Measurements from ENCODE around the gene RASL10A.
"Not testable (repeated sequence)": the region's sequence is repeated elsewhere in the genome, so short reads cannot be mapped to it uniquely, and the experiment has no call there.

RASL10A gene

DNA sequence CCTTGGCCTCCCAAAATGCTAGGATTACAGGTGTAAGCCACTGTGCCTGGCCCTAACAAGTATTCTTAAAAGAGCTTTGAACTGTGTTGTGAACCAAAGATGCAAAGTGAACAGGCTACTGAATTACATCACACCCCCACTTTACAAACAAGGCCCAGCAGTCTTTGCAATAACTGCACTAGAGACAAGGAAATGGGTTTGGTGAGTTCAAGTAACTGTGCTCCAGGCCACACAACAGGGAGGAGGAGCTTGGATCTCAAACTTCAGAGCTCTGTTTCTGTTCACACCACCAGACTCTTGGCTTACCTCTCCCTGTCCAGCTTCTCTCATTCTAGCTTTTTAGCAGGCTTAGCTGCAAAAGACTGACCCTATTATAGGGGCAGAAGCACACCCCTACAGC lies 30.4 kb upstream of the RASL10A start:
- no peaks in the 10 kb centered on the region for H3K27me3 ChIP-seq (ENCODE audit: control insufficient read depth, insufficient read depth, low read length)
- H3K27ac ChIP-seq (ENCODE audit: low read length), result no peak overlapping the region
- no peaks in the 10 kb centered on the region for H3K9me3 ChIP-seq (ENCODE audit: control insufficient read depth, low read depth, low read length)
- no peak overlapping the region for H3K4me3 ChIP-seq (ENCODE audit: low read length)
- no peak overlapping the region for H3K9ac ChIP-seq (ENCODE audit: low read length)
- no peaks in the 10 kb centered on the region for H3K4me1 ChIP-seq (ENCODE audit: control insufficient read depth, low read depth, low read length)
- H3K36me3 ChIP-seq (ENCODE audit: control insufficient read depth, low read depth, low read length), result peaks cover 57% of the 10 kb centered on the region

DNA sequence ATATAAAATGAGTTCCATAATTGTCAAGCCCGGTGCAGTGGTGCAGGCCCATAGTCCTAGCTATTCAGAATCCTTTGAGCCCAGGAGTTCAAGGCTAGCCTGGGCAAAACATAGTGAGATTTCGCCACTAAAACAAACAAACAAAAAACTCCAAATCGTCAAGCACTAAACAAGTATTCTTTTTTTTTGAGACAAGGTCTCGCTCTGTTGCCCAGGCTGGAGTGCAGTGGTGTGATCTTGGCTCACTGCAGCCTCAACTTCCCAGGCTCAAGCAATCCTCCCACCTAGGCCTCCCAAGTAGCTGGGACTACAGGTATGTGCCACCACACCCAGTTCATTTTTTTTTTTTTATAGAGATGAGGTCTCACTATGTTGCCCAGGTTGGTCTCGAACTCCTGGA lies 29.4 kb upstream of the RASL10A start:
- not testable (repeated sequence) for H3K9me3 ChIP-seq (ENCODE audit: control insufficient read depth, low read depth, low read length); H3K4me1 ChIP-seq (ENCODE audit: control insufficient read depth, low read depth, low read length); H3K4me3 ChIP-seq (ENCODE audit: low read length); H3K27me3 ChIP-seq (ENCODE audit: control insufficient read depth, insufficient read depth, low read length); H3K9ac ChIP-seq (ENCODE audit: low read length); H3K27ac ChIP-seq (ENCODE audit: low read length)
- H3K36me3 ChIP-seq (ENCODE audit: control insufficient read depth, low read depth, low read length), result peaks cover 58% of the 10 kb centered on the region

DNA sequence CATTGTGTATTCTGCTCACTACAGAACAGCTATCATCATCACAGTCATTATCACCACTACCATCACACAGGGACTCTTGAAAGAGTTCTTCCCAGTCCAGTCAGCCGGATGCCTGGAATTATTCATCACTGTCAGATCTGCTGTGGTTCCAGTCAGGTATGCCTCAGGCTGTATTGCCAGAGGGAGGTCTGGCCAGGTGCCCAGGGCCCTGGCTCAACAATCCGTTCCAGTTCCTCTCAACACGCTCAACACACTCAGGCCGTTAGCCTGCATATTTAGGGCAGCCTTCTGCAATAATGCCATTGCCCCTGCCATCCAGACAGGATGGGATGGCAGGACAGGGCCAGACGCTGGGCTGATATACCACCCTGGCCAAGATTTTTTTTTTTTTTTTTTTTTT lies 28.6 kb upstream of the RASL10A start:
- no peak overlapping the region for H3K4me3 ChIP-seq (ENCODE audit: low read length)
- no peaks in the 10 kb centered on the region for H3K4me1 ChIP-seq (ENCODE audit: control insufficient read depth, low read depth, low read length)
- H3K36me3 ChIP-seq (ENCODE audit: control insufficient read depth, low read depth, low read length), result peaks cover 54% of the 10 kb centered on the region
- H3K27me3 ChIP-seq (ENCODE audit: control insufficient read depth, insufficient read depth, low read length), result no peaks in the 10 kb centered on the region
- no peaks in the 10 kb centered on the region for H3K9me3 ChIP-seq (ENCODE audit: control insufficient read depth, low read depth, low read length)
- H3K27ac ChIP-seq (ENCODE audit: low read length), result no peak overlapping the region
- no peak overlapping the region for H3K9ac ChIP-seq (ENCODE audit: low read length)

DNA sequence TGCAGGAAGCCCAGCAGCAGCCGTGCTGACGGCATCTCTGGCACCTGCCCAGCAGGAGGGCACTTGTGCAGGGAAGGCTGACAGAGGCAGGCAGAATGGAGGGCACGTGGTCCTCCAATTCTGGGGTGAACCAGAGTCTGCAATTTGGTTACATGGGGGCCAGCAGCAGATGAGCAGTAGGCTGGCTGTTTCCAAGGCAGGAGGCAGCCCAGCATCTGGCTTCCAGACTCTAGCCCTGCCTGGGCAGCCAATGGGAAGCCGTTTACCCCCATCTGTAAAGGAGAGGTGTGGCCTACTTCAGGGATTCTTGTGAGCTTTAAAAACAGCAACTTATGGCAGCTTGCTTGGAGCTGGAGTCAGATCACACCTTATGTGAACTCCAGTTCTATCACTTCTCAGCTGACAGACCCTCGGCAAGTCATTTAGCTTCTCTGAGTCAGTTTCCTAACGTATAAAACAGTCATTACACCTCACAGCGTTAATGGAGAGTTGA lies 27.9 kb upstream of the RASL10A start:
- no peak overlapping the region for H3K27ac ChIP-seq (ENCODE audit: low read length)
- no peaks in the 10 kb centered on the region for H3K4me1 ChIP-seq (ENCODE audit: control insufficient read depth, low read depth, low read length)
- no peak overlapping the region for H3K4me3 ChIP-seq (ENCODE audit: low read length)
- H3K36me3 ChIP-seq (ENCODE audit: control insufficient read depth, low read depth, low read length), result peaks cover 53% of the 10 kb centered on the region
- no peaks in the 10 kb centered on the region for H3K27me3 ChIP-seq (ENCODE audit: control insufficient read depth, insufficient read depth, low read length)
- H3K9ac ChIP-seq (ENCODE audit: low read length), result no peak overlapping the region
- H3K9me3 ChIP-seq (ENCODE audit: control insufficient read depth, low read depth, low read length), result no peaks in the 10 kb centered on the region

DNA sequence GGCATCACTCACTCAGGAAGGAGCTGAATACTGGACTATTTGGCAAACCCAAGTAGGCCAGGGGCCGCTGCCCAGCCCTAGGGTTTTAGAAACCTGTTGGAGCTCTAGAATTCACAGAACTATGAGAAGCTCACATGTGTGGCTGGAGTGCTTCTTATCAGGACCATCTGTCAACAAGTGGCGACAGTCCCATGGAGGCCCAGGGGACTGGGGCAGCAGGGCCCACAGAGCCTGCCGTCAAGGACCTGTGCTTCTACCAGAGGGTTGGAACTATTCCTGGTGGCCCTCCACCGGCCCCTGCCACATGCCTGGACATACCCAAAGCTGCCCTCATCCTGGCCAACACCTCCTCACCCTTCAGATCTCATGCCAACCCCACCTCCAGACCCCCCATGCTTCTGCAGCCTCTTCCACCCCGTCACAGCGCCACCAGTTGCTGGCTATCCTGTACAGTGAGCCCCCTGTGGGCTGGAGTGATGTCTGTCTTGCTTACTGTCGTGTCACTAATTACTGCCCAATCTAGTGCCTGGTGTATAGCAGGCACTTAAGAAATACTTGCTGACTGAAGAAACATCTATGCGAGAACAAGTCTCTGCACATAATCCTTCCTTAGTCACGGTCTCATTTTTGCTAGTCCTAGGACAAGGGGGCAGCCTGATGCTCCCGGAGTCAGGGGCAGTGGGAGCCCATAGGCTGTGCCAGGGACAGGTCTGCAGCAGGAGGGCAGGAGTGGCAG lies 27.2 kb upstream of the RASL10A start:
- H3K9ac ChIP-seq (ENCODE audit: low read length), result no peak overlapping the region
- H3K27ac ChIP-seq (ENCODE audit: low read length), result no peak overlapping the region
- H3K36me3 ChIP-seq (ENCODE audit: control insufficient read depth, low read depth, low read length), result peaks cover 54% of the 10 kb centered on the region
- H3K9me3 ChIP-seq (ENCODE audit: control insufficient read depth, low read depth, low read length), result no peaks in the 10 kb centered on the region
- no peaks in the 10 kb centered on the region for H3K27me3 ChIP-seq (ENCODE audit: control insufficient read depth, insufficient read depth, low read length)
- H3K4me1 ChIP-seq (ENCODE audit: control insufficient read depth, low read depth, low read length), result no peaks in the 10 kb centered on the region
- H3K4me3 ChIP-seq (ENCODE audit: low read length), result no peak overlapping the region

DNA sequence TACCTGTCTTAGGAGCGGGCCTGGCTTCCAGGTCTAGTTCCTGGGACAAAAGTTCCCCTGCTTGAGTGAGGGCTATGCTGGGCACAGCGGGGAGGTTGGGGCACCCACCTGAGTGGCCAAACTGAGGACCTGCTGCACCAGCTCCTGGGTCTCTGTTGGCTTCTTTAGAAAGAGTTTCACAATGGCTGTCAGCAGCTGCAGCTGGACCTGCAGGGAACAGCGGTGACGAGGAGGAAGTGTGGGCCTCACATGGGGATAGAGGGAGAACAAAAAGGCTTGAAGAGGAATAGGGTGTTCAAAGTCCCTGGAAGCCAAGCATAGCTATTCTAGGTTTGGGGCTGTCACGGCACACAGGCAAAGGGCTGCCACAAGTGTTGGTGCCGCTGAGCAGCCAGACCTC lies 26.7 kb upstream of the RASL10A start:
- no peak overlapping the region for H3K9ac ChIP-seq (ENCODE audit: low read length)
- peaks cover 53% of the 10 kb centered on the region for H3K36me3 ChIP-seq (ENCODE audit: control insufficient read depth, low read depth, low read length)
- no peak overlapping the region for H3K27ac ChIP-seq (ENCODE audit: low read length)

DNA sequence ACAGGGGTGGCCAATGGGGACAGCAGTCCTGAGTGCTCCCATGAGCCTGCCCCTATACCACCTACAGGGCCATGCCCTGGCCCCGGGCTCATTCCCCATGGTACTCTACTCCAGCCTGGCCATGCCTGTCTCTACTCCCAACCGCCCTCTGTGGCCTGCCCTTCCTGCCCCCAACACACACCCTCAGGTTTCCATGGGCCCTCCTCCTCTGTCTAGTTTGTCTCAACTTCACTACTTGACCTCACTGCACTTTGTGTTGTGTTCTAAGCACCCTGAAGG lies 26.3 kb upstream of the RASL10A start:
- Histone ChIP-seq H3K27me3 (ENCODE audit: control insufficient read depth, insufficient read depth, low read length) (no peaks in the 10 kb centered on the region), H3K27ac (ENCODE audit: low read length) (no peak overlapping the region), H3K36me3 (ENCODE audit: control insufficient read depth, low read depth, low read length) (peaks cover 54% of the 10 kb centered on the region), H3K4me1 (ENCODE audit: control insufficient read depth, low read depth, low read length) (no peaks in the 10 kb centered on the region), H3K4me3 (ENCODE audit: low read length) (no peak overlapping the region), H3K9ac (ENCODE audit: low read length) (no peak overlapping the region), H3K9me3 (ENCODE audit: control insufficient read depth, low read depth, low read length) (no peaks in the 10 kb centered on the region)

More for the DNA sequence above, 26.7 kb upstream of the RASL10A start:
- no peaks in the 10 kb centered on the region for H3K9me3 ChIP-seq (ENCODE audit: control insufficient read depth, low read depth, low read length)
- H3K4me3 ChIP-seq (ENCODE audit: low read length), result no peak overlapping the region
- H3K4me1 ChIP-seq (ENCODE audit: control insufficient read depth, low read depth, low read length), result no peaks in the 10 kb centered on the region
- H3K27me3 ChIP-seq (ENCODE audit: control insufficient read depth, insufficient read depth, low read length), result no peaks in the 10 kb centered on the region

DNA sequence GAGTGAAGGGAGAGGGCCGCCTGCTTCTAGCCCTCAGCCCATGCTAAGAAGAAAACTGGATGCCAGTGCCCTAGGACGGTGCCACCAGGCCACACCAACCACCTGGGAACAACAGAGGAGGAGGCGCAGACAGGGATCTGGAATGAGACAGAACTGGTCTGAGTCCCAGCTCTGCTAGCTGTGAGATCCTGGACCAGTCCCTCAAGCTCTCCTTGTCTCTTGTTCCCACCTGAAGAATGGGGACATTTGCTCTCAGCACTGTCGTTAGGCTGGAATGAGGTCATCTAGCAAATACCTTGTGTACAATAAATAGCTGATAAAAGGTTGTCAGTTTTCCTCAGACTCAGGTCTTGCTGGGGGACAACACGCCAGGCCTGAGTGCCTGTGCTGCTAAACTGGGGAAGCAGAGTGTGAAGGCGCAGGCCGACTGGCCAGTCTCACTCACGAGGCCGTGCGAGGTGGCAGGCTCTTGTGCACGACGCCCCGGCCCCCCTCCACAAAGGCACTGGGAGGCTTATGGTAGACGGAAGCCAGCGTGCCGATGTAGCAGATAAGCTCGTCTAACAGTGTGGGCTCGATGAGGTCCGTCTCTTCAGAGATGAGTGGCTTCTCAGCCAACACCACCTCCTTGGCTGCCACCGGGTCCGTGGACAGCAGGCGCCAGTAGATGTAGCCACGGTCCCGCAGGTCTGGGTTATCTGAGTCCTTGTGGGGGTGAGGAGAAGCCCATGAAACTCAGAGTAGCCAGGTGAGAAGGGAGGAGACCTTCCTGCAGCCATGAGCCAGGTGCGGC lies 25.8 kb upstream of the RASL10A start:
- Histone ChIP-seq H3K36me3 (ENCODE audit: control insufficient read depth, low read depth, low read length) (peaks cover 50% of the 10 kb centered on the region), H3K4me1 (ENCODE audit: control insufficient read depth, low read depth, low read length) (no peaks in the 10 kb centered on the region), H3K27ac (ENCODE audit: low read length) (no peak overlapping the region), H3K27me3 (ENCODE audit: control insufficient read depth, insufficient read depth, low read length) (no peaks in the 10 kb centered on the region), H3K9me3 (ENCODE audit: control insufficient read depth, low read depth, low read length) (no peaks in the 10 kb centered on the region), H3K9ac (ENCODE audit: low read length) (no peak overlapping the region), H3K4me3 (ENCODE audit: low read length) (no peak overlapping the region)

DNA sequence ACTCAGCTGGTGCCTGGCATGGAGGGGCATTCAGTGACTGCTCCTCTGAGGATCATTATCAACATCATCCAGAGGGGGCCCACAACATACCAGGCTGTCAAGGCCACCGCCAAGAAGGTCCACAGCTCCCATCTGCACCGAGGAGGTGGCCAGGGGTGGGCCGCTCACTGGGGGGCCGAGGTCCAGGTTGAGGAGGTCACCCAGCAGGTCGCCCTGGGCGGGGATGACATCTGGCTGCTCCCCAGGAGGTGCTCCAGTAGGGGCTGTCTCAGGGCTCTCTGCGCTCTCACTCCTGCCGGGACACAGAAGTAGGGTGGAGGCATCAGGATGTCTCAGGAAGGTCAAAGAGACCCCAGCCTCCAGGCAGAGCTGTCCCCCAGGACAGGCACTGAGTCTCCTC lies 25.1 kb upstream of the RASL10A start:
- no peak overlapping the region for H3K4me3 ChIP-seq (ENCODE audit: low read length)
- H3K36me3 ChIP-seq (ENCODE audit: control insufficient read depth, low read depth, low read length), result peaks cover 45% of the 10 kb centered on the region
- no peaks in the 10 kb centered on the region for H3K4me1 ChIP-seq (ENCODE audit: control insufficient read depth, low read depth, low read length)
- H3K27me3 ChIP-seq (ENCODE audit: control insufficient read depth, insufficient read depth, low read length), result no peaks in the 10 kb centered on the region
- H3K27ac ChIP-seq (ENCODE audit: low read length), result no peak overlapping the region
- H3K9ac ChIP-seq (ENCODE audit: low read length), result no peak overlapping the region
- no peaks in the 10 kb centered on the region for H3K9me3 ChIP-seq (ENCODE audit: control insufficient read depth, low read depth, low read length)

DNA sequence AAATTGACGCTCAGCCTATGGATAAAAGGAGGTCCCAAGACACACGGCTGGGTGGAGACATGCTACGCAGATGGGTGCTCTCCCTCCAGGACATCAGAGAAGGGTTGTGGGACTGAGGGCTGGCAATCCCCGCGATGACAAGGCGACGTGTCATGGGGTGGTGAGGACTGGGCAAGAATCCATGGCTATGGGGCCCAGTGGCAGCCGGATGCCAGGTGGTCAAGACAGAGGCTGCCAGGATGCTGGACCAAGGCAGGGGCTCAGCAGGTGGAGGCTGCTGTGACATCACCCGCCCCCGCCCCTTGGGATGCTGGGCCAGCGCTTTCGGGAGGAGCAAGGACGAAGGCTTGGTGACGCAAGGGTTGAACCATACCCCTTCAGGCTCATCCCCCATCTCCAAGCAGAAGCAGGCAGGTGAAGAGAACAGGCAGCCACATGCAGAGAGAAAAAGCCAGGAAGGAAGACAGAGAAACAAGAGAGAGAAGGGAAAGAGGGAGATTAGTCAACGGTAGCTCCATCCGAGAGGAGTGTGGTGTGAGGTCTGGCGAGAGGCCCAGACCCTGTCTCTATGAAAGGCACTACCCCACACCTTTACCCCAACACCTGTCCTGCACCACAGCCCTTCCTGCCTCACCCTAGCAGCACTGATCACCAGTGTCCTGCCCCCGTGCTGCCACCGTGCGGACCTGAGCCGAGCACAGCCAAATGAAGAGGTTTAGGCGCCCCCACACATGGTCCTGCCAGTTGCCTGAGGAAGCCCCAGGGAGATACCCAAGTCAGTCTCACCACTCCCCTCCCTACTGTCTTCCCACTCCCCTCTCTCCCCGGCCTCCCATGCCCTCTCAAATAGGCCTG lies 24.1 kb upstream of the RASL10A start:
- Histone ChIP-seq H3K36me3 (ENCODE audit: control insufficient read depth, low read depth, low read length) (peaks cover 45% of the 10 kb centered on the region), H3K27me3 (ENCODE audit: control insufficient read depth, insufficient read depth, low read length) (no peaks in the 10 kb centered on the region), H3K4me3 (ENCODE audit: low read length) (no peak overlapping the region), H3K4me1 (ENCODE audit: control insufficient read depth, low read depth, low read length) (no peaks in the 10 kb centered on the region), H3K9me3 (ENCODE audit: control insufficient read depth, low read depth, low read length) (no peaks in the 10 kb centered on the region), H3K27ac (ENCODE audit: low read length) (no peak overlapping the region), H3K9ac (ENCODE audit: low read length) (no peak overlapping the region)

DNA sequence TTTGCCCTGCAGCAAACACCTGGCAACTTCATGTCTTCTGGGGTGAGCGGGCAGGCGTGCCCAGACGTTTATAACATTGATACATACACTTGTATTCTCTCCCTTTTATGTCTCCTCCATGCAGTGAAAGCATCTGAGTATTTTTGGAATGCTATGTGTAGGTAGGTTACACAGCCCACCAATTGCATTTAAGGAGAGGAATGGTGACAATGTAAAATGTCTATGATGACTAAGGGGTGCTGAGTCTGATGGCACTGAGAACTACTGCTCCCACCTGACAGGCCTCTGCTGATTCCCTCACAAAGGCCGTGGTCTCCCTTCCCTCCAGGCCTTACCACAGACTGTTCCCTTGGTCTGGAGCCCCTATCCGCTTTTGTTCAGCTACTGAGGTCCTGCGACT lies 22.9 kb upstream of the RASL10A start:
- H3K9me3 ChIP-seq (ENCODE audit: control insufficient read depth, low read depth, low read length), result no peaks in the 10 kb centered on the region
- H3K36me3 ChIP-seq (ENCODE audit: control insufficient read depth, low read depth, low read length), result peaks cover 42% of the 10 kb centered on the region
- no peaks in the 10 kb centered on the region for H3K4me1 ChIP-seq (ENCODE audit: control insufficient read depth, low read depth, low read length)
- H3K9ac ChIP-seq (ENCODE audit: low read length), result no peak overlapping the region
- no peak overlapping the region for H3K4me3 ChIP-seq (ENCODE audit: low read length)
- no peak overlapping the region for H3K27ac ChIP-seq (ENCODE audit: low read length)
- no peaks in the 10 kb centered on the region for H3K27me3 ChIP-seq (ENCODE audit: control insufficient read depth, insufficient read depth, low read length)
